ENCODE results near the gene CBFA2T2.

- no peak for TF ChIP-seq CTCF (IDR thresholded peaks at IDR 0.05)
- no peak for TF ChIP-seq REST (IDR thresholded peaks at IDR 0.05; ENCODE audit: insufficient read depth in 1 of 2, low read depth in 2 of 2, low read length in 1 of 2)
- no peak for TF ChIP-seq SIN3A (IDR thresholded peaks at IDR 0.05; ENCODE audit: borderline replicate concordance, insufficient read depth, low read depth, low read length)
- no peak for TF ChIP-seq POLR2AphosphoS5 (IDR thresholded peaks at IDR 0.05; ENCODE audit: low read depth, low read length)
- no peak for TF ChIP-seq TCF7L2 (IDR thresholded peaks at IDR 0.05; ENCODE audit: low read depth, low read length)
These were observed 132.9 kb downstream of the CBFA2T2 start for GRCh38 chr20:33622705-33623365.

Data from Panc1 (cell line).